Stimulated activated naive CD8-positive, alpha-beta T cell treated with anti-CD3 and anti-CD28 coated beads, Interleukin-15, amount 100 ng/mL, for 72 hours (primary cell): ENCODE measurements around the gene SLC1A1.
A peak's percentile ranks its signal among the peaks of the same experiment; 100 is the strongest.
"Not testable (repeated sequence)": the region's sequence is repeated elsewhere in the genome, so short reads cannot be mapped to it uniquely, and the experiment has no call there.

Experiments
- ATAC-seq: fragments of 150-1000 bp; cut with Tn5 transposase; 2 replicates; pipeline ENCODE4 v1.10.0; 2021; ENCODE audit warnings: mild to moderate bottlenecking, moderate library complexity
- DNase-seq, 2 donors: peaks; one replicate each; pipeline ENCODE4 v3.0.0; 2021 to 2022
- H3K27ac Mint-ChIP-seq, 2 donors: one replicate each; pipeline ENCODE4 v1.8.0; 2022; ENCODE audit warnings: mild to moderate bottlenecking in 2 of 2, mixed read lengths in 2 of 2, moderate library complexity in 2 of 2
- H3K27me3 Mint-ChIP-seq: one replicate; pipeline ENCODE4 v1.8.0; 2022; ENCODE audit warnings: mixed read lengths
- H3K4me1 Mint-ChIP-seq: one replicate; pipeline ENCODE4 v1.8.0; 2022; ENCODE audit warnings: mild to moderate bottlenecking, mixed read lengths
- H3K4me3 Mint-ChIP-seq, 2 donors: one replicate each; pipeline ENCODE4 v1.8.0; 2022; ENCODE audit warnings: mild to moderate bottlenecking in 2 of 2, mixed read lengths in 2 of 2, moderate library complexity in 1 of 2
- H3K9me3 Mint-ChIP-seq, 2 donors: one replicate each; pipeline ENCODE4 v1.8.0; 2022; ENCODE audit warnings: mixed read lengths in 2 of 2

The SLC1A1 gene

DNA sequence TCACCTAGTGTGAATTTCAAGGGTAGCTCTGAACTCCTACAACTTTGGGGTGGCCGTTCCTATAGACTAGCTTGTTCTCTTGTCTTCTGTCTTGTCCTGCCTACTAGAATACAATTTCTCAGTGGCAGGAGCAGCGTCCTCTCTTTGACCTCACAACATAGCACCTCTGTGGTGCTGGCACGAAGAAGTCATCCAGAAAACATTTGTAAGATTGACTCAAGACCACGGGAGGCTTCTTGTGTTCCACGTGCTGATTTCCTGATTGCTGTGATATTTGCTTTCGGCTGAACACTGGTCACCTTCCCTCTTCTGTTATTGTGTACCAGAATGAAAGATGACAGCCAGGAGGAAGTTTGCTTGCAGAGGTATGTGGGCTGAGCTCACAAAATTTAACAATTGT, 27.0 kb downstream of the SLC1A1 start:
- Mint-ChIP-seq H3K4me1 (peaks cover 17% of the 10 kb centered on the region), H3K27me3 (no peaks in the 10 kb centered on the region), H3K27ac (no peak overlapping the region), H3K4me3 (no peak overlapping the region), H3K9me3 (peaks cover 0 to 2% of the 10 kb centered on the region in 2 donors)
- no peak for DNase-seq
- no peak for ATAC-seq

DNA sequence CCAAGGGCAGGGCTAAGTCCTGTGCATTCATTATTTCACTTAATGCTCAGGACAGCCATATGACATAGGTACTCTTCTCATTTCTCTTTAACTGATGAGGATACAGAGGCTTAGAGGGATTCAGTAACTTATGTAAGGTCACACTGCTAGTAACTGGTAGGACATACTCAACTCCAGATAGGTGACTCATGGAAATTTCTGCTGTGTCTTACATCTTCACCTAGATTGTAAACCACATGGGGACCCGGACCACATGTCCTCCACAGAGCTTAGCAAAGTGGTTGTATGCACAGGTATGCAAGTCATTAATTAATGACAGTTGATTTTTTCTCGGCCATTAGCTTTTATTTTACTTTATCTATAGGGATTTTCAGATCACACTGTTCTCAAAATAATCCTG, 29.3 kb downstream of the SLC1A1 start:
- Mint-ChIP-seq H3K27ac (peak overlapping the region in 1 of 2 donors; percentile 80), H3K4me3 (no peak overlapping the region), H3K27me3 (no peaks in the 10 kb centered on the region), H3K9me3 (peaks cover 5 to 11% of the 10 kb centered on the region in 2 donors), H3K4me1 (peaks cover 17% of the 10 kb centered on the region)
- ATAC-seq (peak; percentile 93), DNase-seq (peak in 1 of 2 donors; percentile 37)

DNA sequence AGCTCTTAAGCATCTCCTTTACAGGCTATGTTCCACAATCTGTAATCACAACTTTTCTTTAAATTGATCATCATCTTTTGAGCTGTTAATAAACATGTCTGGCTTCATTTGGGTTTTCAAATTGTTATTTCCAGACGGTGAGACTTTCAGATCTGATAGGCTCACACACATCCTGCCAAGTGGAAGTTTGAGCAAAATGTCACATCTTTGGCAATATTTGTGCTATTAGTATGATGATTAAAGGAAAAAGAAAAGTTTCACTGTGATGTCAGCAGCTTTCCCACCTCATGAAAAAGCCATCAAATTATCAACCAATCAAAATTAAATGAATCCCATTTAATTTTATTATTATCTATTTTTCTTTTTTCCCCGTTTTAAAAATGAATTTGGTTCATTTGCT, 29.8 kb downstream of the SLC1A1 start:
- DNase-seq = no peak
- Mint-ChIP-seq H3K27me3 (no peaks in the 10 kb centered on the region), H3K4me1 (peaks cover 17% of the 10 kb centered on the region), H3K27ac (no peak overlapping the region), H3K4me3 (no peak overlapping the region), H3K9me3 (peaks cover 5 to 11% of the 10 kb centered on the region in 2 donors)
- no peak for ATAC-seq

DNA sequence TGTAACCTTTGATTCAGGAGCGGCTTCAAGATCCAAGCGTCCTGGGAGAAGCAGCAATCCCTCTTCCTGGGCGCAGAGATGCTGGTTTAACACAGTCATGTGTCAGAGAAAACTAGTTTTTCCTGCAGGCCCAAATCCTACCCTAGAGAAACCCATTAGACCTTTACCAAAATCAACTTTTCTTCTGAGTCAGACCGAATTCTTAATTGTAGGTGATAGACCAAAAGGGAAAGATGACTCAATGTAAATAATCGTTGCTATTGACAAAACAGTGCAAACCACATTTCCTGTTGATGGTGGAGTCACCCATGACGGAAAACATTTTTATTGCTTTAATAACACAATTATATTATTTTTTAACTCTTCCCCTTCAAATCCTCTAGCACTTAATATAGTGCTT, 40.1 kb downstream of the SLC1A1 start:
- peaks cover 0 to 11% of the 10 kb centered on the region in 2 donors for H3K9me3 Mint-ChIP-seq
- DNase-seq (no peak), ATAC-seq (peak; percentile 71)
- H3K4me1 Mint-ChIP-seq = peaks cover 16% of the 10 kb centered on the region
- no peaks in the 10 kb centered on the region for H3K27me3 Mint-ChIP-seq
- H3K4me3 Mint-ChIP-seq = no peak overlapping the region
- no peak overlapping the region for H3K27ac Mint-ChIP-seq

DNA sequence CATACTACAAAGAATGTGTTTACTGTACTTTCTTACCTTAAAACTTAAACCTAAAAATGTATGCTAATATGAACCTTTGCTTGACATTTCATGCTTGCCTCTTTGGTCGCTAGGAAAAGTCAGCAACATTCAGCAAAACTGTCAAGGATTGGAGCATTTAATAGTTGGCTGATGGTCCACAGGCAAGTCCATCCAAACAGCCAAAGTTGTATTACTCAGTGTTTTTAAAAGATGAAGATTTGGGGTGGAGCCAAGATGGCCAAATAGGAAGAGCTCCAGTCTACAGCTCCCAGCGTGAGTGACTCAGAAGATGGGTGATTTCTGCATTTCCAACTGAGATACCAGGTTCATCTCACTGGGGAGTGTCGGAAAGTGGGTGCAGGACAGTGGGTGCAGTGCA, 40.6 kb downstream of the SLC1A1 start:
- Mint-ChIP-seq H3K9me3 (peaks cover 0 to 11% of the 10 kb centered on the region in 2 donors), H3K4me1 (peaks cover 11% of the 10 kb centered on the region)
- DNase-seq, H3K27ac Mint-ChIP-seq, H3K4me3 Mint-ChIP-seq, ATAC-seq, H3K27me3 Mint-ChIP-seq: not testable (repeated sequence)

DNA sequence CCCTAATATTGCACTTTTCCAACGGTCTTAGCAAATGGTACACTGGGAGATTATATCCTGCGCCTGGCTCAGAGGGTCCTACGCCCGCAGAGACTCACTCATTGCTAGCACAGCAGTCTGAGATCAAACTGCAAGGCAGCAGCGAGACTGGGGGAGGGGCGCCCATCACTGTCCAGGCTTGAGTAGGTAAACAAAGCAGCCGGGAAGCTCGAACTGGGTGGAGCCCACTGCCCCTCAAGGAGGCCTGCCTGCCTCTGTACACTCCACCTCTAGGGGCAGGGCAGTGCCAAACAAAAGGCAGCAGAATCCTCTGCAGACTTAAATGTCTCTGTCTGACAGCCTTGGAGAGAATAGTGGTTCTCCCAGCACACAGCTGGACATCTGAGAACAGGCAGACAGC, 41.1 kb downstream of the SLC1A1 start:
- not testable (repeated sequence) for H3K27ac Mint-ChIP-seq, DNase-seq, ATAC-seq, H3K4me3 Mint-ChIP-seq, H3K27me3 Mint-ChIP-seq
- Mint-ChIP-seq H3K9me3 (peaks cover 0 to 11% of the 10 kb centered on the region in 2 donors), H3K4me1 (peaks cover 11% of the 10 kb centered on the region)

DNA sequence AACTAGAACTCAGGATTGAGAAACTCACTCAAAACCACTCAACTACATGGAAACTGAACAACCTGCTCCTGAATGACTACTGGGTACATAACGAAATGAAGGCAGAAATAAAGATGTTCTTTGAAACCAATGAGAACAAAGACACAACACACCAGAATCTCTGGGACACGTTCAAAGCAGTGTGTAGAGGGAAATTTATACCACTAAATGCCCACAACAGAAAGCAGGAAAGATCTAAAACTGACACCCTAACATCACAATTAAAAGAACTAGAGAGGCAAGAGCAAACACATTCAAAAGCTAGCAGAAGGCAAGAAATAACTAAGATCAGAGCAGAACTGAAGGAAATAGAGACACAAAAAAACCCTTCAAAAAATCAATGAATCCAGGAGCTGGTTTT, 43.6 kb downstream of the SLC1A1 start:
- Mint-ChIP-seq H3K4me1 (peaks cover 11% of the 10 kb centered on the region), H3K9me3 (peaks cover 0 to 11% of the 10 kb centered on the region in 2 donors)
- ATAC-seq, DNase-seq, H3K27me3 Mint-ChIP-seq, H3K27ac Mint-ChIP-seq, H3K4me3 Mint-ChIP-seq: not testable (repeated sequence)

DNA sequence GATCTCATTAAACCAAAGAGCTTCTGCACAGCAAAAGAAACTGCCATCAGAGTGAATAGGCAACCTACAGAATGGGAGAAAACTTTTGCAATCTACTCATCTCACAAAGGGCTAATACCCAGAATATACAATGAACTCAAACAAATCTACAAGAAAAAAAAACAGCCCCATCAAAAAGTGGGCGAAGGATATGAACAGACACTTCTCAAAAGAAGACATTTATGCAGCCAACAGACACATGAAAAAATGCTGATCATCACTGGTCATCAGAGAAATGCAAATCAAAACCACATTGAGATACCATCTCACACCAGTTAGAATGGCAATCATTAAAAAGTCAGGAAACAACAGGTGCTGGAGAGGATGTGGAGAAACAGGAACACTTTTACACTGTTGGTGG, 45.9 kb downstream of the SLC1A1 start:
- not testable (repeated sequence) for ATAC-seq, DNase-seq, H3K27me3 Mint-ChIP-seq, H3K4me3 Mint-ChIP-seq, H3K27ac Mint-ChIP-seq
- Mint-ChIP-seq H3K9me3 (peaks cover 0 to 11% of the 10 kb centered on the region in 2 donors), H3K4me1 (peaks cover 11% of the 10 kb centered on the region)

DNA sequence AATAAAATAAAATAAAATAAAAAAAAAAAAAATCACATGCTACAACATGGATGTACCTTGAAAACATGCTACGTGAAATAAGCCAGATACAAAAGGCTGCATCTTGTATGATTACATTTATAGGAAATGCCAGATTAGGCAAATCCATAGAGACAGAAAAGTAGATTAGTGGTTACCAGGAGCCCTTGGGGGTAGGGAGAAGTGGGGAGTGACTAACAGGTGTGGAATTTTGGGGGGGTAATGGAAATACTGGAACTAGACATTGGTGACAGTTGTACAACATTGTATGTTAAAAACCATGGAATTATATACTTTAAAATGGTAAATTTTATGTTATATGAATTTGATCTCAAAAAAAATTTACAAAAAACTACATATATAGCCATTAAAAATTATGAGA, 47.3 kb downstream of the SLC1A1 start:
- ATAC-seq (no peak), DNase-seq (no peak)
- peaks cover 11% of the 10 kb centered on the region for H3K4me1 Mint-ChIP-seq
- no peak overlapping the region for H3K4me3 Mint-ChIP-seq
- H3K27me3 Mint-ChIP-seq = no peaks in the 10 kb centered on the region
- H3K9me3 Mint-ChIP-seq = peaks cover 0 to 4% of the 10 kb centered on the region in 2 donors
- no peak overlapping the region for H3K27ac Mint-ChIP-seq

DNA sequence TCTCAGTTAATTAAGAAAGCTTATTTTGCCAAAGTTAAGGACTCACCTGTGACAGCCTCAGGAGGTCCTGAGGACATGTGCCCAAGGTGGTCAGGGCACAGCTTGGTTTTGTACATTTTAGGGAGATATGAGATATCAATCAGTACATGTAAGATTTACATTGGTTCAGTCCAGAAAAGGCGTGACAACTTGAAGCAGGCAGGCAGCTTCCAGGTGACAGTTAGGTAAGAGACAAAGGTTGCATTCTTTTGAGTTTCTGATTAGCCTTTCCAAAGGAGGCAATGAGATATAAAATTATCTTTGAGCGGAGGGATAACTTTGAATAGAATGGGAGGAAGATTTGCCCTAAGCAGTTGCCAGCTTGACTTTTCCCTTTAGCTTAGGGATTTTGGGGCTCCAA, 47.8 kb downstream of the SLC1A1 start:
- Mint-ChIP-seq H3K27ac (peak overlapping the region in 1 of 2 donors; percentile 74), H3K4me3 (no peak overlapping the region), H3K4me1 (peaks cover 11% of the 10 kb centered on the region), H3K9me3 (no peaks in the 10 kb centered on the region), H3K27me3 (no peaks in the 10 kb centered on the region)
- ATAC-seq = no peak
- no peak for DNase-seq

DNA sequence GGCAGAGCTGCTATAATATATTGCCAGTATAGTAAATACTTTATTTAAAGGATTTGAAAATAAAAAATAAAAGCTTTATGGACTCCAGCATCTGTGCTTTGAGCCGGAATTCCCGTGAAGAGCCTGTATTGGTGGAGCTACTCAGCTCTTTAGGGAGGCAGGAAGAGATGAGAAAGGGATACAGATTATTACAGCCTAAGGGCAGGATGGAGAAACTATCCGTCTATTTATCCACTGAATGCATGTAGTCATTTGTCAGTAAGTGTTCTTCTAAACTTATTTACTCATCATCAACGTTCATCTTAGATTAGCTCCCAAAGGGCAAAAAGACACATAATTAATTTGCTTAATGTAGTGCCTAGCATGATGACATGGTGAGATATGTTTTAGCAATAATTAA, 48.4 kb downstream of the SLC1A1 start:
- H3K9me3 Mint-ChIP-seq = no peaks in the 10 kb centered on the region
- H3K27me3 Mint-ChIP-seq = no peaks in the 10 kb centered on the region
- ATAC-seq (no peak), DNase-seq (no peak)
- H3K4me1 Mint-ChIP-seq = peaks cover 9% of the 10 kb centered on the region
- H3K4me3 Mint-ChIP-seq = no peak overlapping the region
- no peak overlapping the region for H3K27ac Mint-ChIP-seq

DNA sequence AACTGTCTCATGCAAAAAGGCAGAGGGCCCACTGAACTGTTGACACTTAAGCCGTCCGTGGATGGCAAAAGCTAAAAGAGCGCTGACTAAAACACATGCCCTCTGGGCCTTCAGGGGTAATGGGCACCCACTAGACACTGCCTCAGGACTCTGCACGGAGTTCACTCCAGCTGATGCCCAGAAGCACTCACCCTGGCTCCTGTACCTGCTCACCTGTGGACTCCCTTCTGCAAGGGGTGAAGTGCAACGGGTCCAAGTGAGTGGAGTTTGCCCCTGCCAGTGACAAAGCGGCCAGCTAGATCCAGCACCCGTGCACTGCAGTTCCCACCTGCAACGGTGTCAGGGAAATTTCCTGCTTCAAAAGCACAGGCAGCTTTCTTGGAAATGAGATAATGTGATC, 50.2 kb downstream of the SLC1A1 start:
- no peaks in the 10 kb centered on the region for H3K9me3 Mint-ChIP-seq
- DNase-seq (no peak), ATAC-seq (no peak)
- H3K4me3 Mint-ChIP-seq = no peak overlapping the region
- no peaks in the 10 kb centered on the region for H3K27me3 Mint-ChIP-seq
- H3K27ac Mint-ChIP-seq = no peak overlapping the region
- no peaks in the 10 kb centered on the region for H3K4me1 Mint-ChIP-seq

DNA sequence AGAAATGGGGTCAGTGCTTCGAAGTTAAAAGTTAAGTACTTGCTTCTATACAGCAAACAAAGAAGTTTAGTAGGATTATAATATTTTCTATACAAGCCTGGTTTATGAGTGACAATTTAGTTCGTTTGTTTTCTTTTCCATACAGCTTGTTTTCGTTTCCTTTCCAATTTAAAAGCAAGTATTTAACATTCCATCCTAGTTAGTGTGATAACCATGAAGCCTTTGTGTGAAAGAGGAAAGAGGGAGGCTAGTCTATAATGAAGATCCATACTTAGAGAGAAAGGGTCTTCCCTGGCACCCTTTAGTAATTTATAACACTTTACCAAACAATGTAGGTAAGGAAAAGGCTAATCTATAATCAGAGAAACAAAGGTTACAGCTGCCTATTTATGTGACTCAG, 51.0 kb downstream of the SLC1A1 start:
- H3K27ac Mint-ChIP-seq = no peak overlapping the region
- no peaks in the 10 kb centered on the region for H3K4me1 Mint-ChIP-seq
- DNase-seq (no peak), ATAC-seq (no peak)
- H3K9me3 Mint-ChIP-seq = no peaks in the 10 kb centered on the region
- H3K27me3 Mint-ChIP-seq = no peaks in the 10 kb centered on the region
- H3K4me3 Mint-ChIP-seq = no peak overlapping the region

DNA sequence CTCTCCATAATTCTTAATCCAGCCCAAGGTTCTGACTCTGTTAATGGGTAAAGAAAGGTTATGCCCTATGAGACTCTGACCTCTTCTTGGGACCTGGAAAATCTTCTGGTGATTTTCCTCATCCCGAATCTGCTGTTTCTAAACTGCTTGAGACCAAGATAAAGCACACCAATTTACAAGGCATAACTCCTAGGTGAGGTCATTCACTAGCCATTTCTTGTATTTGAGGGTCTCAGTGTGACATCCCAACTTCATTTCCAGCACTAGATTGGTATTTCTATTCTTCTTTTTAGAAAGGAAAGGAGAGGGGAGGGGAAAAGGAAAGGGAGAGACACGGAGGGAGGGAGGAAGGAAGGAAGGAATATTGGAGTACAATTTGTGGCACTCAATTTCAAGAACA, 51.6 kb downstream of the SLC1A1 start:
- no peaks in the 10 kb centered on the region for H3K27me3 Mint-ChIP-seq
- no peak overlapping the region for H3K4me3 Mint-ChIP-seq
- peaks cover under 1% of the 10 kb centered on the region for H3K4me1 Mint-ChIP-seq
- DNase-seq (no peak), ATAC-seq (no peak)
- H3K9me3 Mint-ChIP-seq = no peaks in the 10 kb centered on the region
- no peak overlapping the region for H3K27ac Mint-ChIP-seq

DNA sequence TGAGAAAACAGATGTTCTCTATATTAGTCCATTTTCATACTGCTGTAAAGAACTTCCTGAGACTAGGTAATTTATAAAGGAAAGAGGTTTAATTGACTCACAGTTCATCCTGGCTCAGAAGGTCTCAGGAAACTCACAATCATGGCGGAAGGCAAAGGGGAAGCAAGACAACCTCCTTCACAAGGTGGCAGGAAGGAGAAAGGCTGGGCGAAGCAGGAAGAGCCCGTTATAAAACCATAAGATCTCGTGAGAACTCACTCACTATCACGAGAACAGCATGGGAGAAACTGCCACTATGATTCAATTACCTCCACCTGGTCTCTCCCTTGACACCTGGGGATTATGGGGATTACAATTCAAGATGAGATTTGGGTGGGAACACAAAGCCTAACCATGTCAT, 54.4 kb downstream of the SLC1A1 start:
- H3K9me3 Mint-ChIP-seq = not testable (repeated sequence)

DNA sequence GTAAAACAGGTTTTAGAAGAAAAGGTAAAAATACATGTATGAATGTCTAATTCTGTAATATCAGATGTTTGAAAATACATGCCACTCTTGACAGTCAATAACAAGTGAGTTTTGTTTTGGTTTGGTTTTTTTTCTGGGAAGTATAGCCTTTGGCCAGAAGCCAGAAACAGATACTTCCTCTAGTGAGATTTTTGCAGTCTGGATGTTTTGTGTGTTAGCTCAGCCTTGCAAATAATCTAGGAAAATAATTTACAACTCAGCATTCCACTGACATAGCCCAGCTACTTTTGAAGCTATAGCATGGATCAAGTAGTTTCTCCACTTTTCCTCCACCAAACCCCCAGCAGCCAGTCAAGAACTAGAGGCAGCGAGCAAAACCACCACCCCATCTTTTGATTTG, 56.7 kb downstream of the SLC1A1 start:
- Mint-ChIP-seq H3K27ac (no peak overlapping the region), H3K4me3 (no peak overlapping the region), H3K9me3 (no peaks in the 10 kb centered on the region), H3K4me1 (peaks cover 27% of the 10 kb centered on the region), H3K27me3 (no peaks in the 10 kb centered on the region)
- ATAC-seq (no peak), DNase-seq (no peak)

More for the DNA sequence above, 54.4 kb downstream of the SLC1A1 start:
- H3K27me3 Mint-ChIP-seq, H3K4me3 Mint-ChIP-seq, H3K27ac Mint-ChIP-seq, ATAC-seq, DNase-seq: not testable (repeated sequence)
- H3K4me1 Mint-ChIP-seq = peaks cover 19% of the 10 kb centered on the region
